B cell (primary cell): ENCODE measurements around the gene FAM131C. TPM values are rescaled to one million over a fixed set of nuclear protein-coding genes. Genes with fewer than 3 reads are reported as not detected.

ENCODE experiments used
- ATAC-seq: fragments of 200-7000 bp; cut with Tn5 transposase; one replicate; pipeline ENCODE4 v1.10.0; 2021; ENCODE audit warnings: low read depth, mild to moderate bottlenecking, moderate number of reproducible peaks, moderate library complexity
- CTCF ChIA-PET: fragments of 350-600 bp; sonication (Branson Sonifier 250); formaldehyde crosslinking; loops from one replicate; lab custom pipeline; 2021; ENCODE audit warnings: antibody characterized with exemption, inconsistent platforms; lab: Charles Lee
- POLR2A ChIA-PET: fragments of 350-600 bp; sonication (Branson Sonifier 250); formaldehyde crosslinking; loops from one replicate; lab custom pipeline; 2021; ENCODE audit warnings: antibody characterized with exemption; lab: Charles Lee
- DNase-seq: peaks from one replicate; pipeline ENCODE4 v3.0.0; 2013
- H2AFZ ChIP-seq: 2 replicates; pipeline ENCODE4 v1.6.1; 2012; ENCODE audit warnings: mild to moderate bottlenecking, low read depth, low read length; ENCODE audit not compliant: insufficient read depth, poor library complexity, severe bottlenecking
- H3K27ac ChIP-seq, 2 donors: 1 replicate in 1 of 2; 2 replicates in 1 of 2; pipeline ENCODE4 v1.5.1; 2012 to 2013; ENCODE audit warnings: low read length in 2 of 2, mild to moderate bottlenecking in 2 of 2, moderate library complexity in 1 of 2
- H3K27me3 ChIP-seq, 4 experiments: fragments of 200-600 bp in 1 of 4; sonication (generic) in 1 of 4; replicated peaks in 1 of 4; 1 replicate in 2 of 4; 2 replicates in 2 of 4; pipeline versions ENCODE4 v1.6.1 to v1.7.0; 2013 to 2016; ENCODE audit warnings: low read length in 3 of 4, mild to moderate bottlenecking in 2 of 4, mixed read lengths in 1 of 4, moderate library complexity in 1 of 4; ENCODE audit not compliant: insufficient read depth in 4 of 4, control insufficient read depth in 3 of 4; ENCODE audit errors: control extremely low read depth in 1 of 4
- H3K36me3 ChIP-seq, 2 experiments: replicated peaks in 1 of 2; 1 replicate in 1 of 2; 2 replicates in 1 of 2; pipeline versions ENCODE4 v1.6.1 to v1.7.1; 2013; ENCODE audit warnings: low read length in 1 of 2; ENCODE audit not compliant: insufficient read depth in 2 of 2, control insufficient read depth in 1 of 2; ENCODE audit errors: control extremely low read depth in 1 of 2, extremely low read depth in 1 of 2
- H3K4me1 ChIP-seq, 2 donors: fragments of 200-600 bp in 1 of 2; sonication (generic) in 1 of 2; 1 replicate in 1 of 2; 2 replicates in 1 of 2; pipeline versions ENCODE4 v1.5.1 to v1.6.1; 2013 to 2017; ENCODE audit warnings: low read length in 2 of 2; ENCODE audit not compliant: control insufficient read depth in 2 of 2, insufficient read depth in 2 of 2
- H3K4me2 ChIP-seq: replicated peaks from 2 replicates; pipeline ENCODE3; 2012; ENCODE audit warnings: mild to moderate bottlenecking, low read depth, low read length; ENCODE audit not compliant: poor library complexity, severe bottlenecking
- H3K4me3 ChIP-seq, 5 experiments: fragments of 200-600 bp in 1 of 5; sonication (generic) in 1 of 5; 1 replicate in 3 of 5; 2 replicates in 2 of 5; pipeline versions ENCODE4 v1.5.1 to v1.7.0; 2011 to 2016; ENCODE audit warnings: low read length in 4 of 5, mild to moderate bottlenecking in 4 of 5, low read depth in 2 of 5, control low read depth in 1 of 5, moderate library complexity in 1 of 5; ENCODE audit not compliant: insufficient read depth in 1 of 5; ENCODE audit errors: control extremely low read depth in 1 of 5, extremely low read depth in 1 of 5
- H3K79me2 ChIP-seq: fragments of 200-600 bp; sonication (generic); one replicate; pipeline ENCODE4 v1.6.0; 2016; ENCODE audit warnings: low read length; ENCODE audit not compliant: control insufficient read depth, insufficient read depth
- H3K9ac ChIP-seq: fragments of 200-600 bp; sonication (generic); 2 replicates; pipeline ENCODE4 v1.6.1; 2017; ENCODE audit warnings: mild to moderate bottlenecking, low read length, moderate library complexity
- H3K9me3 ChIP-seq, 3 donors: one replicate each; pipeline versions ENCODE4 v1.6.1 to v1.7.1; 2013; ENCODE audit warnings: low read length in 2 of 3; ENCODE audit not compliant: control insufficient read depth in 2 of 3, insufficient read depth in 1 of 3; ENCODE audit errors: control extremely low read depth in 1 of 3
- H4K20me1 ChIP-seq: 2 replicates; pipeline ENCODE4 v1.6.0; 2012; ENCODE audit warnings: mild to moderate bottlenecking, low read length; ENCODE audit not compliant: insufficient read depth, control insufficient read depth, poor library complexity, severe bottlenecking
- H3K27ac Mint-ChIP-seq: one replicate; pipeline ENCODE4 v1.8.0; 2021; ENCODE audit warnings: mixed read lengths
- H3K27me3 Mint-ChIP-seq: one replicate; pipeline ENCODE4 v1.8.0; 2021; ENCODE audit warnings: mixed read lengths
- H3K4me1 Mint-ChIP-seq: one replicate; pipeline ENCODE4 v1.8.0; 2021; ENCODE audit warnings: mixed read lengths
- H3K4me3 Mint-ChIP-seq: one replicate; pipeline ENCODE4 v1.8.0; 2021; ENCODE audit warnings: mixed read lengths
- H3K9me3 Mint-ChIP-seq: one replicate; pipeline ENCODE4 v1.8.0; 2022; ENCODE audit warnings: mixed read lengths; ENCODE audit not compliant: insufficient read depth
- EZH2 ChIP-seq: IDR thresholded peaks from 2 replicates; pipeline ENCODE4 v1.6.1; 2012; ENCODE audit warnings: borderline replicate concordance, low read depth, mild to moderate bottlenecking, moderate library complexity, low read length; ENCODE audit not compliant: insufficient read depth, poor library complexity, severe bottlenecking
- WGBS: methylation state at CpG from one replicate; pipeline ENCODE4 v1.1.5; 2013; ENCODE audit warnings: missing lambda C conversion rate; ENCODE audit not compliant: insufficient coverage; 5-methylcytosine and 5-hydroxymethylcytosine counted together
- intact Hi-C: fragments of 100-400 bp; cut with micrococcal nuclease; formaldehyde crosslinking; loops from one replicate; pipeline ENCODE4 v1.10.0; 2022
- polyA plus RNA-seq: library from polyadenylated mRNA; depleted of rRNA; stranded (reverse); fragments of >200 nt; gene quantifications from 2 replicates; pipeline ENCODE4 v1.2.3, GENCODE V29; 2012
- total RNA-seq, 2 donors: library from RNA; stranded (reverse); fragments of 120-200 nt in 1 of 2; gene quantifications; 1 replicate in 1 of 2; 2 replicates in 1 of 2; pipeline versions ENCODE4 v1.2.3 to v1.2.4, GENCODE V29; 2013 to 2022
- TF ChIP-seq, protein P1 (sequence below): fragments of 200-600 bp; IDR thresholded peaks from one replicate; pipeline ENCODE4 v1.8.0; 2022; ENCODE audit warnings: antibody characterized with exemption, mild to moderate bottlenecking

FAM131C gene
- total and polyA plus RNA-seq, 2 donors (not counting 1 experiment from before 2014, with no cell fraction given), result 0.37 TPM; not detected in 1

DNA sequence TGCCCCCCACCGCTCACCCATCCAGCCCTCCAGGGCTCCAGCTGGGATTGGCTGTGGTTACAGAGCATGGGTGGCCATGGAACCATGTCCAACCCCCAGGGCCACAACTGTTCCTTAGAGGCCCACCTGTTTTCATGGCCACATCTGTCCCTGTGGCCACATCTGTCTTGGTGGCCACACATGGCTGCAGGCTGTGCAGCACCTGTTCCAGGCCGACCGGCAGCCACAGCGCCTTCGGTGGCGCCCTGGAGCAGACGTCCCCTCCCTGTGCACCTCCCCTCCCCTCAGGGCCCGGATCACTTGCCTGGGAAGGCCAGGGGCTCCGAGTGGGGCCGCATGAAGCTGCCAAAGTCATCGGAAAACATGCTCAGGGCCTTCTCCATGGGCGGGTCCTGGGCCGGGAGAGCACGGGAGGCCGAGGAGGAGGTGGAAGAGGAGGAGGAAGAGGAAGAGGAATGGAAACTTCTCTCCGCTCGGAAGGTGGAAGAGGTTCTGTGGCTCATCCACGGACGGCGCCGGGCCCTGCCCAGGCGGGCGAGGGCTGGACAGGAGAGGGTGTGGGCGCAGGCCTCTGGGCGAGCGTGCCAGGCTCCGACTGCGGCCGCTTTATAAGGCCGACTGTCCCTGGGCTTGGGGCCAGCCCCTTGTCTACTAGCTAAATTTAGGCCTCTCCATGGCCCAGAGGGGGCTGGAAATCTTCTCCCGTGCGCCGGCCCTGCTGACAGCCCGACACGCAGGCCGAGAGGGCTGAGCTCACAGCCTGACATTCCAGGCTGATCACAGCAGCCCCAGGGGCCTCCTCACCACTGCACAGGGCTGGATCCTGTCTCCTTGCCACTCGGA is 55.8 kb downstream of the FAM131C start, which contains the start of gene HSPB7:
Gene HSPB7 (minus strand): TSS at position 583 of the 843 bp plus-strand sequence. CDS start 80 bp downstream, at position 503.
- WGBS, result 86% methylated on average over 37 of the region's 37 CpGs
- Mint-ChIP-seq H3K4me3 (no peak within 1 kb of the TSS), H3K9me3 (no peaks in the 10 kb centered on the region), H3K27me3 (peaks cover 8% of the 10 kb centered on the region), H3K27ac (no peak within 1 kb of the TSS), H3K4me1 (peaks cover 21% of the 10 kb centered on the region)
- ChIA-PET CTCF (interaction anchor here (0.9 to 3.6 kb wide), 3 partner anchors 7 to 1431 kb away, joined by 3 to 15 read pairs (median 4); no protein-coding TSS in a partner anchor), POLR2A (no interaction called here)
- no peak within 1 kb of the TSS for H3K4me2 ChIP-seq
- no peak within 1 kb of the TSS for H3K9ac ChIP-seq
- DNase-seq (no peak), ATAC-seq (no peak)
- no peaks in the 10 kb centered on the region for H3K36me3 ChIP-seq
- no peaks in the 10 kb centered on the region for H4K20me1 ChIP-seq
- no peak within 1 kb of the TSS for H2AFZ ChIP-seq
- H3K79me2 ChIP-seq, result no peaks in the 10 kb centered on the region
- H3K9me3 ChIP-seq, result no peaks in the 10 kb centered on the region
- intact Hi-C loops, result no loop called here
- H3K27ac ChIP-seq, result no peak within 1 kb of the TSS
- H3K4me1 ChIP-seq, result peaks cover 12 to 26% of the 10 kb centered on the region in 2 donors
- TF ChIP-seq EZH2, result no peak
- TF ChIP-seq, protein P1, sequence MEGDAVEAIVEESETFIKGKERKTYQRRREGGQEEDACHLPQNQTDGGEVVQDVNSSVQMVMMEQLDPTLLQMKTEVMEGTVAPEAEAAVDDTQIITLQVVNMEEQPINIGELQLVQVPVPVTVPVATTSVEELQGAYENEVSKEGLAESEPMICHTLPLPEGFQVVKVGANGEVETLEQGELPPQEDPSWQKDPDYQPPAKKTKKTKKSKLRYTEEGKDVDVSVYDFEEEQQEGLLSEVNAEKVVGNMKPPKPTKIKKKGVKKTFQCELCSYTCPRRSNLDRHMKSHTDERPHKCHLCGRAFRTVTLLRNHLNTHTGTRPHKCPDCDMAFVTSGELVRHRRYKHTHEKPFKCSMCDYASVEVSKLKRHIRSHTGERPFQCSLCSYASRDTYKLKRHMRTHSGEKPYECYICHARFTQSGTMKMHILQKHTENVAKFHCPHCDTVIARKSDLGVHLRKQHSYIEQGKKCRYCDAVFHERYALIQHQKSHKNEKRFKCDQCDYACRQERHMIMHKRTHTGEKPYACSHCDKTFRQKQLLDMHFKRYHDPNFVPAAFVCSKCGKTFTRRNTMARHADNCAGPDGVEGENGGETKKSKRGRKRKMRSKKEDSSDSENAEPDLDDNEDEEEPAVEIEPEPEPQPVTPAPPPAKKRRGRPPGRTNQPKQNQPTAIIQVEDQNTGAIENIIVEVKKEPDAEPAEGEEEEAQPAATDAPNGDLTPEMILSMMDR, result no peak
- H3K27me3 ChIP-seq, result no peaks in the 10 kb centered on the region
- H3K4me3 ChIP-seq, result no peak within 1 kb of the TSS

DNA sequence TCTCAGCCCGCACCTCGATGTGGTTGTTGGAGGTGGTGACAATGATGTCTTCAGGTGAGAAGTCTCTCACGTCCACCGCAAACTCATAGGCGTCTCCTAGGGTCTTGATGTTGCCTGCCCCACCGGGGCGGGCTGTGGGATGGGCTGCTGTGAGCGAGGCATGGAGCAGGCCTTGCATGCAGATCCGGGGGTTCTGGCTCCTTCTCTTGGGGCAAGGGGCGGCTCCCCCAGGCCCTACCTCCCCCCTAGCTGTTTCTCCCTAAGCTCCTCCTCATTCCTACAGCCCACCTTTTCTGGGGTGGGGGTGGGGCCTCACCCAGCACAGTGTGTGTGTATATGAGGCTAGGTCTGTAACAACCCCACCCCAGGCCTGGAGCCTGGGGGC is 56.4 kb downstream of the FAM131C start:
- no peaks in the 10 kb centered on the region for H3K36me3 ChIP-seq
- DNase-seq (no peak), ATAC-seq (no peak)
- H4K20me1 ChIP-seq, result no peaks in the 10 kb centered on the region
- Mint-ChIP-seq H3K27me3 (peaks cover 7% of the 10 kb centered on the region), H3K4me3 (no peak overlapping the region), H3K9me3 (no peaks in the 10 kb centered on the region), H3K4me1 (peaks cover 27% of the 10 kb centered on the region), H3K27ac (no peak overlapping the region)
- no peak overlapping the region for H3K4me3 ChIP-seq
- POLR2A ChIA-PET, result interaction anchor here (0.6 kb wide), 1 partner anchor 150 kb away, joined by 3 read pairs; no protein-coding TSS in a partner anchor
- TF ChIP-seq, protein P1, result no peak
- no peak for TF ChIP-seq EZH2
- 86% methylated on average over 8 of the region's 10 CpGs for WGBS
- H3K4me1 ChIP-seq, result peaks cover 18 to 32% of the 10 kb centered on the region in 2 donors
- no peak overlapping the region for H3K9ac ChIP-seq
- H3K27ac ChIP-seq, result no peak overlapping the region
- intact Hi-C loops, result no loop called here
- H3K4me2 ChIP-seq, result no peak overlapping the region
- H3K9me3 ChIP-seq, result no peaks in the 10 kb centered on the region
- CTCF ChIA-PET, result interaction anchor here (0.9 to 3.6 kb wide), 2 partner anchors 9 to 1431 kb away, joined by 3 to 15 read pairs; no protein-coding TSS in a partner anchor
- H3K79me2 ChIP-seq, result no peaks in the 10 kb centered on the region
- H2AFZ ChIP-seq, result no peak overlapping the region
- no peaks in the 10 kb centered on the region for H3K27me3 ChIP-seq
